ENCODE measurements around the gene FAM156A. TPM values are rescaled to one million over a fixed set of nuclear protein-coding genes. Genes with fewer than 3 reads are reported as not detected.
"Not testable (repeated sequence)": the region's sequence is repeated elsewhere in the genome, so short reads cannot be mapped to it uniquely, and the experiment has no call there.

FAM156A gene
- total RNA-seq, 2 experiments from 2014 or later = 19.0 to 19.5 TPM

DNA sequence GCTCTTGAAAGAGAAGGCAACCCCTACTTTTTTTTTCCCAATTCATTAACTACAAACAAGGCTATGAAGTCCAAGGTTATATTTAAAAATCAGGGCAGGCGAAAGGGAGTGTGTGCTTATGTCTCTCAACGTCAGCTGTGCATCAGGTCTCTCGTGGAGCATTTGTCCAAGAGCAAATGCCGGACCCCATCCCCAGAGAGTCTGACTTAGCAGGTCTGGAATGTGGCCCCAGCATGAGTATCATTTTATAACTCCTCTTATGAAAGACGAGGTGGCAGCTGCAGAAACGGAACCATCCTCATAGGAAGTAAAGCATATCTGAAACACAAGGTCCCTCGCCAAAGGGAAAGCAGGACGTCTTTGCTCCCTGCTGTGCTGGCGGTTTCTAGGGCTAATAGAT lies 44.6 kb downstream of the FAM156A start:
- POLR2A ChIA-PET, CTCF ChIA-PET: not testable (repeated sequence)

DNA sequence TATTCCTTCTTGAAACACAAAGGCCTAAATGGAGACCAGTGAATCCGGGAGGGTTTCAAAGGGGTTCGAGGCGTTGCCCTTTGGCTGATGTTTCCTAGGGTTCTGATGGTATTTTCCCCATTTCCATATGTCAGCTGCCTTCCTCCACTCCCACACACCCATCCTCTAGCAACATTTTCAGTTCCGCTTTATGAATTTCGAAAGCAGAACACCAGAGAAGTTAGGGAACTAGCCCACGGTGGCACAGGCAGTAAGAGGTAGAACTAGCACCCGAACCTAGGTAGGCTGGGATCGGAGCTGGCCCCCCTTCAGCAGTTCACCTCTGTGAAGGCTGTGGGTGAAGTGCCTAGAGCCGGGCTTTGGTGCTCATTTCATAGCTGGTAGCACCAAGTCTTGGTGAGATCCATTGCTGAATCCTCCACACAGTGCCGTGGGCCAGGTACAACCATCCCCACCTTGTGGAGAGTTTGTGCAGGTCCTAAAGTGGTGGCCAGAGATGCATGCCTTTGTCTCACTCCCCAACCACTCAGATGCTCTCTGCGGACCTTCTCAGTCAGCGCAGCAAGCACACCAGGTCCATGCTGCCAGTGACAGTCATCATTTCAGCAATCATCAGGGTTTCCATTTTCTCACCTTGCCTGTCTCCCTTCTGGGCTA lies 48.9 kb downstream of the FAM156A start:
- H3K4me1 Mint-ChIP-seq (ENCODE audit: low read depth); H3K9me3 Mint-ChIP-seq; intact Hi-C loops (cut with micrococcal nuclease); H3K27me3 Mint-ChIP-seq; DNase-seq; POLR2A ChIA-PET; H3K27ac Mint-ChIP-seq; H3K4me3 Mint-ChIP-seq; CTCF ChIA-PET; H3K36me3 Mint-ChIP-seq: not testable (repeated sequence)

More for the DNA sequence above, 44.6 kb downstream of the FAM156A start:
- H3K27ac Mint-ChIP-seq; DNase-seq; H3K4me1 Mint-ChIP-seq (ENCODE audit: low read depth); H3K4me3 Mint-ChIP-seq; H3K9me3 Mint-ChIP-seq; H3K27me3 Mint-ChIP-seq; H3K36me3 Mint-ChIP-seq; intact Hi-C loops (cut with micrococcal nuclease): not testable (repeated sequence)

DNA sequence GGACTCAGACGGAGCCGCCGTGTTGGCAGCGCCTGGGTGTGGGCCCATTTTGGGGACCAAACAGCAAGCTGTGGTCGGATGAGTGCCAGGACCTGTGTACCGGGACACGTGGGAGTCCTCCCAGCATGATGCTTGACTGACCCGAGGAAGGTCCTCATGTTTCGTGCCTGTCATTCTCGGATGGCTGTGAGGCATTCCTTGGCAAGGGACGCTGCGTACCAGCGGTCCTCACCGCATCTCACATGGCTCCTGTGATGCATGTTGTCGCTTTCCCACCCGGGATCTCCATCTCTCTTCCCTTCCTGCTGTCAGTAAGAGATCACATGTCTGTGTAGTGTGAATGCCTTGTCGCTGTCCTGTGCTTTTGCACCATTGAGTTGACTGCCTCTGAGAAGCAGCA lies 50.4 kb downstream of the FAM156A start:
- H3K27me3 Mint-ChIP-seq, H3K27ac Mint-ChIP-seq, CTCF ChIA-PET: not testable (repeated sequence)

DNA sequence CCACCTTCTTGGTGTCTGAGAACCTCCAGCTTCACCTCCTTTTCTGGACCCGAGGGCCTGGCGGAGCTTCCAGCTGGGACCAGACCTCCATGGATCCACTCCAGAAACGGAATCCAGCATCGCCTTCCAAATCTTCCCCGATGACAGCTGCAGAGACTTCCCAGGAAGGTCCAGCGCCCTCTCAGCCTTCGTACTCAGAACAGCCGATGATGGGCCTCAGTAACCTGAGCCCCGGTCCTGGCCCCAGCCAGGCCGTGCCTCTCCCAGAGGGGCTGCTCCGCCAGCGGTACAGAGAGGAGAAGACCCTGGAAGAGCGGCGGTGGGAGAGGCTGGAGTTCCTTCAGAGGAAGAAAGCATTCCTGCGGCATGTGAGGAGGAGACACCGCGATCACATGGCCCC lies 51.2 kb downstream of the FAM156A start:
- H3K4me1 Mint-ChIP-seq (ENCODE audit: low read depth); H3K36me3 Mint-ChIP-seq; H3K27me3 Mint-ChIP-seq; H3K27ac Mint-ChIP-seq; H3K9me3 Mint-ChIP-seq; H3K4me3 Mint-ChIP-seq; DNase-seq; intact Hi-C loops (cut with micrococcal nuclease); POLR2A ChIA-PET; CTCF ChIA-PET: not testable (repeated sequence)

More for the DNA sequence above, 50.4 kb downstream of the FAM156A start:
- POLR2A ChIA-PET; H3K4me1 Mint-ChIP-seq (ENCODE audit: low read depth); H3K9me3 Mint-ChIP-seq; H3K4me3 Mint-ChIP-seq; H3K36me3 Mint-ChIP-seq; intact Hi-C loops (cut with micrococcal nuclease); DNase-seq: not testable (repeated sequence)

DNA sequence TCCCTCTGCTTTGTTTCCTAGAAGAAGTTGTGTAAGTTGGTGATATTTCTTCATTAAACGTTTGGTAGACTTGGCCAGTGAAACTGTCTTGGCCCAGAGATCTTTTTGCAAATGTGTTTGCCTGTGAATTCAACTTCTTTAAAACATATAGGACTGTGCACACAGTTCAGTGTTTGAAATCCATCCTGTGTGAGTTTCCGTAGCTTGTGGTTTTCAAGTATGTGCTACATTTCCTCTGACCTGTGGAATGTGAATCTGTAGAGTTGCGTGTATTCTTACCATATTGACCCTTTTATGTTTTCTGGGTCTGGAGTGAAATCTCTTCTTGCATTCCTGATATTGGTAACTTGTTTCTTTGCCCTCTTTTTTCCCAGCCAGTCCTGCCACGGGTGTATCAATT lies 52.2 kb downstream of the FAM156A start:
- H3K27me3 Mint-ChIP-seq; H3K27ac Mint-ChIP-seq; H3K4me1 Mint-ChIP-seq (ENCODE audit: low read depth); H3K9me3 Mint-ChIP-seq; intact Hi-C loops (cut with micrococcal nuclease); POLR2A ChIA-PET; CTCF ChIA-PET; H3K36me3 Mint-ChIP-seq; DNase-seq; H3K4me3 Mint-ChIP-seq: not testable (repeated sequence)

DNA sequence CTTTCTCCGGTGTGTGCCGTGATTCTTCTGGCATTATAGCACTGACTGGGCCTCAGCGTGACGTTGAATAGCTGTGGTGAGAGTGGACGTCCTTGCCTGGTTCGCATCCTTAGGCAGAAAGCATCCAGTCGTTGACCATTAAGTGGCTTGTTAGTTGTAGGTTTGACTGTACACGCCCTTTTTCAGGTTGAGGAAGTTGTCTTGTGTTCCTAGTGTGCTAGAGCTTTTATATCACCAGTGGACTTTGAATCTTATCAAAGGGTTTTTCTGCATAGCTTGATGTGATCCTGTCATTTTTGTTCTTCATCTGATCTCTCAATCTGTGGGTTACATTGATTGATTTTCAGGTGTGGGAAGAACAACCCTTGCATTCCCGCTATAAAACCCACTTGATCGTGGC lies 52.8 kb downstream of the FAM156A start:
- H3K27me3 Mint-ChIP-seq; H3K4me1 Mint-ChIP-seq (ENCODE audit: low read depth); H3K9me3 Mint-ChIP-seq; CTCF ChIA-PET; H3K27ac Mint-ChIP-seq; H3K4me3 Mint-ChIP-seq; H3K36me3 Mint-ChIP-seq; DNase-seq; POLR2A ChIA-PET; intact Hi-C loops (cut with micrococcal nuclease): not testable (repeated sequence)

Other genes starting within 250 kb of the FAM156A start
- not detected for gene SSX2B, start 207.3 kb downstream of the FAM156A start, total RNA-seq
- gene SPANXN5, start 161.1 kb downstream of the FAM156A start, total RNA-seq = not detected
- gene XAGE5, start 147.2 kb downstream of the FAM156A start, total RNA-seq = not detected
- not detected for gene XAGE3, start 90.4 kb downstream of the FAM156A start, total RNA-seq
- 10 to 100 TPM; 13.0 to 14.2 TPM for gene FAM156B, start 61.2 kb downstream of the FAM156A start, total RNA-seq
- gene GPR173, start 90.3 kb upstream of the FAM156A start, total RNA-seq = not detected
- 10 to 100 TPM; 70.6 to 72.8 TPM for gene TSPYL2, start 123.8 kb upstream of the FAM156A start, total RNA-seq
- 1 to 10 TPM; 5.9 to 6.4 TPM for gene KANTR, start 135.6 kb upstream of the FAM156A start, total RNA-seq

Measured in activated CD4-positive, alpha-beta memory T cell treated with anti-CD3 and anti-CD28 coated beads for 36 hours (primary cell).